Upper lobe of left lung (tissue), 4 donors: ENCODE results near the gene MYO18A.

Source experiments
- POLR2A ChIP-seq, 4 donors: fragments of 450-650 bp; IDR thresholded peaks; one replicate each; pipeline ENCODE4 v1.5.1; 2016 to 2017; ENCODE audit warnings: antibody characterized with exemption in 4 of 4, mild to moderate bottlenecking in 2 of 4
- POLR2AphosphoS5 ChIP-seq, 2 donors: sonication (generic); formaldehyde crosslinking; IDR thresholded peaks; one replicate each; pipeline ENCODE4 v1.5.1; 2017; ENCODE audit warnings: antibody characterized with exemption in 2 of 2
- TF ChIP-seq, protein P1 (sequence below), 6 experiments: fragments of 450-650 bp in 4 of 6; fragments of 200-600 bp in 2 of 6; sonication (generic) in 2 of 6; IDR thresholded peaks; one replicate each; pipeline ENCODE4 v1.5.1; 2016 to 2019; ENCODE audit warnings: antibody characterized with exemption in 6 of 6

DNA sequence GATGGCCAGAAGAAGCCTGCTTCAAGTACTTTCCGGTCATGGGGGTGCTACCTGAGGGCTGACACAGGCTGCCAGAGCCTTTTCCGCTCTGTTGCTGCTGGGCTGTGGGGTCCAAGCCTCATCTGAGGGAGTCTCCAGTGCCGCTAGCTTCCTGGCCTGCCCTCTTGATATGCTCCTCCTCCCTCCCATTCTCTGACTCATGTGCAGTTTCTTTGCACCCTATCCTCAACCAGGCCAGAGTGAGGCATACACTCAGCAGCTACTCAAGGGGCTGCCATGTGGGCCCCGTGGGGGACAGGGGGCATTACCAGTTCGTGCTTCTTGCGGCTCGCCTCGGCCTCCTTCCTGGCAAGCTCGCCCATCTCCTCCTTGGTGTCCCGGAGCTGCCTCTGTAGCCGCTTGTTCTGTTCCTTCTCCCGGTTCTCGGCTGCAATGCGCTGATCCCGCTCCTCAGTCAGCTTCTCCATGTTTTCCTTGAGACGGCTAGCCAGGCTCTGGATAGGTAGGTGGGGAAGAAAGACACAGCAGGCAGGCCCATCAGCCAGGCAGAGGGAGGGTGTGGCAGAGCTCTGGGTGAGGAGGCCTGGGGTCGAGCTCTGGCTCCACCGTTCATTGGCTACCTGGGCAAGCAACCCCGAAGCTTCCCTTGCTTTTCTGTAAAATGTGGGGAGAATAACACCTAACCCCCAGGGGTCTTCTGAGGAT, 93.4 kb downstream of the MYO18A start:
- TF ChIP-seq, protein P1, sequence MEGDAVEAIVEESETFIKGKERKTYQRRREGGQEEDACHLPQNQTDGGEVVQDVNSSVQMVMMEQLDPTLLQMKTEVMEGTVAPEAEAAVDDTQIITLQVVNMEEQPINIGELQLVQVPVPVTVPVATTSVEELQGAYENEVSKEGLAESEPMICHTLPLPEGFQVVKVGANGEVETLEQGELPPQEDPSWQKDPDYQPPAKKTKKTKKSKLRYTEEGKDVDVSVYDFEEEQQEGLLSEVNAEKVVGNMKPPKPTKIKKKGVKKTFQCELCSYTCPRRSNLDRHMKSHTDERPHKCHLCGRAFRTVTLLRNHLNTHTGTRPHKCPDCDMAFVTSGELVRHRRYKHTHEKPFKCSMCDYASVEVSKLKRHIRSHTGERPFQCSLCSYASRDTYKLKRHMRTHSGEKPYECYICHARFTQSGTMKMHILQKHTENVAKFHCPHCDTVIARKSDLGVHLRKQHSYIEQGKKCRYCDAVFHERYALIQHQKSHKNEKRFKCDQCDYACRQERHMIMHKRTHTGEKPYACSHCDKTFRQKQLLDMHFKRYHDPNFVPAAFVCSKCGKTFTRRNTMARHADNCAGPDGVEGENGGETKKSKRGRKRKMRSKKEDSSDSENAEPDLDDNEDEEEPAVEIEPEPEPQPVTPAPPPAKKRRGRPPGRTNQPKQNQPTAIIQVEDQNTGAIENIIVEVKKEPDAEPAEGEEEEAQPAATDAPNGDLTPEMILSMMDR (IDR thresholded peaks at IDR 0.05): no peak
- no peak for TF ChIP-seq POLR2AphosphoS5 (IDR thresholded peaks at IDR 0.05)
- TF ChIP-seq POLR2A (IDR thresholded peaks at IDR 0.05): no peak
